ENCODE results near the gene OPCML. TPM values are rescaled to one million over a fixed set of nuclear protein-coding genes. Genes with fewer than 3 reads are reported as not detected.

The OPCML gene
- total RNA-seq: not detected

DNA sequence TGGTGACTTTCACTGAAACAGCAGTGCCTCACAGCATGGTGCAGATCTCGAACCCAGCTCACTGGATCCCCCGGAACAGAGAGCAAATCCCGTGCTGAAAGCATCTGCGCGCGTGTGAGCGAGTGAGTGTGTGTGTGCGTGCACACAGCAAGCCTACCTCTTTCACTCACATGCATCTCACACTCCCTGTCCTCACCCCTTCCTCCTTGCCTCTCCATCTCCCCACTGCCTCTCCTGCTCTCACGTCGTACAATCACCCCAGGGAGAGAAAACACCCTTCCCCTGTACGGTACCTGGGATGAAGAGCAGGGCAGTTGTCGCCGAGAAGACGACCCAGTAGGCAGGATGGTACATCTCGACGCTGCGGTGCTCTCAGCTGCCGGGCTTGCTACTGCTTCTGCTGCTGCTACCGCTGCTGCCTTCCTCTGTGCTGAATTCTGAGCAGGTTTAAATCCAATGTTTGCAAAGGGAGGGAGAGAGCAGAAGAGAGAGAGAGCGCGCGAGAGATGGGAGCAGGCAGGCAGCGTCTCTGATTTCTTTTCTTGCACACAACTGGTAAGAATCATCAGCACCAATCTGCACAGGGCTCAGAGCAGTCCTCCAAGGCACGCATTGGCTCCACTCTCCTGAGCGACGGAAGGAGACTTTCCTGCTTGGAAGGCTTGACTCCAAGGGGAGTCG, at the start of gene OPCML:
Gene OPCML (minus strand): TSS at position 531 of the 681 bp plus-strand sequence.
- Mint-ChIP-seq H3K27me3 (ENCODE audit: low read depth) (peaks cover 47% of the 10 kb centered on the region), H3K36me3 (ENCODE audit: low read depth) (no peaks in the 10 kb centered on the region), H3K9me3 (ENCODE audit: insufficient read depth) (no peaks in the 10 kb centered on the region), H3K4me1 (ENCODE audit: low read depth) (no peaks in the 10 kb centered on the region), H3K27ac (no peak within 1 kb of the TSS), H3K4me3 (no peak within 1 kb of the TSS)
- POLR2A ChIA-PET: no interaction called here
- CTCF ChIA-PET: no interaction called here
- ATAC-seq (no peak), DNase-seq (no peak)

DNA sequence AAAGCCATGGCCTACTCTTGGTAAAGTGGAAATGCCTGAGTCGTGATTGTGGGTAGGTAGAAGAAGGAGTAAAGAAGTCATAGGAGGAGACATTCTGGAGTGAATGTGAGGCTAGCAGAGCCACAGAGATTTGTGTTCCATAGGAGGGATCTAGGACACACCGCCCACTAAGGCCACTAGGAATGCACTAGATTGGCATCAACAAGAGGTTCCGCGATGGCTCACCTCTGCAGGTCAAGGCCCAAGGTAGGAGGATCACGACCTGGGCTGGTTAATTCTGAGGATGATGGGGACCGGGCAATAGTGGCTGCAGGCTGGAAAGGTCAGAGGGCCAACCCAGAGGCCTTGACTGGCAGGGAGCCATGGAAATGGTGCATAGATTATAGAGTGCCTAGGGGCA, 48.8 kb upstream of the OPCML start:
- Mint-ChIP-seq H3K9me3 (ENCODE audit: insufficient read depth) (peaks cover 4% of the 10 kb centered on the region), H3K27ac (no peak overlapping the region), H3K36me3 (ENCODE audit: low read depth) (no peaks in the 10 kb centered on the region), H3K27me3 (ENCODE audit: low read depth) (no peaks in the 10 kb centered on the region), H3K4me1 (ENCODE audit: low read depth) (no peaks in the 10 kb centered on the region), H3K4me3 (no peak overlapping the region)
- CTCF ChIA-PET: no interaction called here
- no peak for ATAC-seq
- no peak for DNase-seq
- POLR2A ChIA-PET: no interaction called here

DNA sequence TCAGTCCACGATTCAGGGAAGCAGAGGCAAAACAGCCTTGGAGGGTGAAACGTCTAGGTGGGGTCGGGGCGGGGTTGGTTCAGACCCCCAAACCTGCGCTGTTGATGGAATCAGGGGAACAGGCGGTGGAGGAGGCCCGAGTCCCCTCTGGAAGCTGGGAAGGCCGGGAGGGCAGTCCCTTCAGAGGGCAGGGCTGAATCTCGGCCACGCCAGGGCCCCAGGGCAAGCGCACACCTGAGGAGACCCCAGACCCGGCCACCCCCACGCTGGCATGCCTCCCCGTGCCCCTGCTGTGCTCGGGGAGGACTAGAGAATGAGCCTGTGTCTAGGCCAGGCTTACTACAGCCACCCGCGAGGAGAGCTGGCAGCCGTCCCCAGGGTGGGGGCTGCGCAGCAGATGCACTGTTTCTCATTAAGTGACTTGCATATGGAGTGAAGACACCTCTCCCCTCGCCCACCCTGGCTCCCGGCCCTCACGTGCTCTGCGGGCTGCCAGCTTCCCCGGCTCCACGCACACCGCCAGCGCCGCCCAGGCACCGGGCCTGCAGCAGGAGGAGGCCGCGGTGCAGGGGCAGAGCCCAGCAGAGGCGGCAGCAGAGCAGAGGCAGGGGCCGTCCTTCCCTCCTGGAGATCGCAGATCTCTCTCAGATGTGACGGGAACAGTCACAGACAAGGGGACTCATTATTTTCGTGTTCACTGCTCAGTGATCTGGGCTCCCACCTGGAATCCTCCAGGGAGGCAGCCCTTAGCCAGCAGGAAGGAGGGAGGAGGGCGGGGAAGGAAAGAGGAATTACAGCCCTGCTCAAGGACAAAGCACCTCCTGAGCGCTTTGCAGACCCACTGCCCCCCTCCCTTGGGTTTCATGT, 47.1 kb upstream of the OPCML start:
- ATAC-seq: no peak
- POLR2A ChIA-PET: no interaction called here
- peaks cover 4% of the 10 kb centered on the region for H3K9me3 Mint-ChIP-seq (ENCODE audit: insufficient read depth)

DNA sequence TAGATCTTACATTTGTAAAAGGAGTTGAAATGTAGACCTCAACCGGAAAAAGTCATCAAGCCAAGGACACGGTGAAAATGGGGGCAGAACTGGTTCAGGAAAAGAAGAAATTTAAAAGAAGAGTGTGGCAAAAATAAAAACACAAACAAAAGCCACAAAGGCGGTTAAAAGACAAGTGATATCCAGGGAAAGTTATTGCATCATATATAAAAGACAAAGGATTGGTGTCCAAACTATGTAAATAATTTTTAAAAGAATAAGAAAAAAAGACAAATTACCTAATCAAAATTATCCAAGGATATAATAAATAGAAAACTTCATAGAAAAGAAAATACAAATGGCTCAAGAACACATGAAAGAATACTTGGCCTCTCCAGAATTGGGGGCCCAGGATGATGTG, 45.1 kb upstream of the OPCML start:
- DNase-seq: no peak
- Mint-ChIP-seq H3K27ac (no peak overlapping the region), H3K9me3 (ENCODE audit: insufficient read depth) (peaks cover 4% of the 10 kb centered on the region), H3K36me3 (ENCODE audit: low read depth) (no peaks in the 10 kb centered on the region), H3K4me1 (ENCODE audit: low read depth) (no peaks in the 10 kb centered on the region), H3K4me3 (no peak overlapping the region), H3K27me3 (ENCODE audit: low read depth) (no peaks in the 10 kb centered on the region)
- POLR2A ChIA-PET: no interaction called here
- CTCF ChIA-PET: no interaction called here
- no peak for ATAC-seq

More for the DNA sequence above, 47.1 kb upstream of the OPCML start:
- Mint-ChIP-seq H3K36me3 (ENCODE audit: low read depth) (no peaks in the 10 kb centered on the region), H3K27me3 (ENCODE audit: low read depth) (no peaks in the 10 kb centered on the region), H3K4me3 (no peak overlapping the region), H3K4me1 (ENCODE audit: low read depth) (no peaks in the 10 kb centered on the region), H3K27ac (no peak overlapping the region)
- CTCF ChIA-PET: no interaction called here
- DNase-seq: no peak

DNA sequence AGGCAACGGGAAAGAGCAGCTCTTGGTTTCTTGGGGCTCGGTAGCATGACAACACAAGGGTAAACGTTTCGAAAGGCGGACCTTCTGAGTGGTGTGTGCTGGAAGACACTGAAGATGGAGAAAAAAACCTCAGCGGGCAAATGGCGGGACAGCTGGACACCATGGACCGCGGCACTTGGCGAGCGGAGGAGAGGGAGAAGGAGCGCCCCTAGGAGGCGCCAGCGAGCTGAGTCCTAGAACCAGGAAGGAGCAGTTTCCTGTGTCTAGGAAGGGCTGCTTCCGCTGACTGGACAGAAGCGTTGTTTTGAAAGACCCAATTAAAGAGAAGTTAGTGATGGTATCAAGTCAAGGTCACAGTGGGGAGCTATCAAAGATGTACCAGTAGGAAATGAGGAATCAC, 44.0 kb upstream of the OPCML start:
- peaks cover 4% of the 10 kb centered on the region for H3K9me3 Mint-ChIP-seq (ENCODE audit: insufficient read depth)
- ChIA-PET CTCF (no interaction called here), POLR2A (no interaction called here)
- no peak overlapping the region for H3K4me3 Mint-ChIP-seq
- H3K4me1 Mint-ChIP-seq (ENCODE audit: low read depth): no peaks in the 10 kb centered on the region
- no peak for DNase-seq
- H3K27me3 Mint-ChIP-seq (ENCODE audit: low read depth): no peaks in the 10 kb centered on the region
- no peak overlapping the region for H3K27ac Mint-ChIP-seq
- H3K36me3 Mint-ChIP-seq (ENCODE audit: low read depth): no peaks in the 10 kb centered on the region
- no peak for ATAC-seq

DNA sequence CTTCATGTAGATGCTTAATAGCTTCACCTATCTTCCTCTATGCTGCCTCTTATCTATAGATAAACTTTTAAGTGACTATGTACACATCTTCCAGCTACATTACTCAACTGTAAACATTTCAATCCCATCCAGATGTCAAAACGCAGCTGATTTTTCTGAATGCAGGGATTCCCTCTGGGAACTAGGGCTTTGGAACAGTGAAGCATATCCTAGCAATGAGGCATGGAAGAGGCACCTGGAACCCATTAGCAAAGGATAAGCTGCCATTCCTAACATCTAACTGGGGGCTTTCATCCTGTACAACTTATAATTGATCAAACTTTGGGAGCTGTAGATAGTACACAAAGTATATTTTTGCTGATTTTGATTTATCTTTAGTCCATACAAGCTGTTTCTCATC, 40.8 kb upstream of the OPCML start:
- Mint-ChIP-seq H3K4me3 (no peak overlapping the region), H3K9me3 (ENCODE audit: insufficient read depth) (peaks cover 4% of the 10 kb centered on the region), H3K4me1 (ENCODE audit: low read depth) (no peaks in the 10 kb centered on the region), H3K27ac (no peak overlapping the region), H3K27me3 (ENCODE audit: low read depth) (no peaks in the 10 kb centered on the region), H3K36me3 (ENCODE audit: low read depth) (no peaks in the 10 kb centered on the region)
- ATAC-seq (no peak), DNase-seq (no peak)
- ChIA-PET CTCF (no interaction called here), POLR2A (no interaction called here)

DNA sequence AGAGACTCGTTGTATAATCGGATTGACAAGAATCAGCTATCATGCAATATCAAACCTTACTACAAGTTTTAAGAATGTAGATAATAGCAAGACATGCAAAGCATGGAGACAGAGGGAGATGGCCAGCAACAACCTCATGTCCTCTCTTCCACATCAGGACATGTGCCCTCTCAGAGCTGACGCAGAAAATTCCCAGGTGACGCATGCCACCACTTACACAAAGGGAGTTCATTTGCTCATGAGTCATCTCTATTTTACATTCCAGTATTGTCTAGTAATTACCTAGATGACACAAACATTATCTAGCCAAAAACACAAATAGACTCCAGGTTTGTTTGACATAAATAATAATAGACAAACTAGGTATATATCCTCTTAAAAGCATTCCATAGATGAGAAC, 38.1 kb upstream of the OPCML start:
- peaks cover 3% of the 10 kb centered on the region for H3K27me3 Mint-ChIP-seq (ENCODE audit: low read depth)
- no peak overlapping the region for H3K4me3 Mint-ChIP-seq
- ChIA-PET POLR2A (no interaction called here), CTCF (no interaction called here)
- ATAC-seq: no peak
- H3K9me3 Mint-ChIP-seq (ENCODE audit: insufficient read depth): no peaks in the 10 kb centered on the region
- DNase-seq: no peak
- no peaks in the 10 kb centered on the region for H3K4me1 Mint-ChIP-seq (ENCODE audit: low read depth)
- no peaks in the 10 kb centered on the region for H3K36me3 Mint-ChIP-seq (ENCODE audit: low read depth)
- H3K27ac Mint-ChIP-seq: no peak overlapping the region

DNA sequence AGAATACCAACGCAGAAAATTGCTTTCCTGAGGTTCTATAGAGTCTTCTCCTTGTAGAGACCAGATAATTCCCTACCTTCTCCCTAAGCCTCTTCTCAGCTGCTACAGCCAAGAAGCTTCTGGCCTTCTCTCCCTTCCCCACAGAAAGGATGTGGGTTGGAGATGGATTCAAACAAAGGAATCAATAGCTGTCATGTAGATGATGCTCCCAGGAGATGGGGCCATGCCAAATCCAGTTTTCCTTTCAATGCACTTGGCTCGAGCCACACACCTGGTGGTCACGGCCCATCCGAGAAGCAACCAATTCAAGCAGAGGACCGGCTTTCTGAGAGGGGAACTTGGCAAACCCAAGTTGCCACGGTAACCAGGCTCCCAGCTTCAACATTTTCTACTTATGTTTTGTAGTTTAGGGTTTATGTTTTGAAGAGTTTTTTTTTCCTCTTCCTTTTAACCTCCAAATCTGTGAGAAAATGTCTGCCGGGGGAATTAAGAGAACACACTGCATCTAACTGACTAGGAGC, 31.3 kb upstream of the OPCML start:
- Mint-ChIP-seq H3K4me1 (ENCODE audit: low read depth) (no peaks in the 10 kb centered on the region), H3K36me3 (ENCODE audit: low read depth) (no peaks in the 10 kb centered on the region), H3K9me3 (ENCODE audit: insufficient read depth) (no peaks in the 10 kb centered on the region), H3K27ac (no peak overlapping the region), H3K4me3 (no peak overlapping the region), H3K27me3 (ENCODE audit: low read depth) (peaks cover 3% of the 10 kb centered on the region)
- no peak for DNase-seq
- ChIA-PET CTCF (no interaction called here), POLR2A (no interaction called here)
- no peak for ATAC-seq

DNA sequence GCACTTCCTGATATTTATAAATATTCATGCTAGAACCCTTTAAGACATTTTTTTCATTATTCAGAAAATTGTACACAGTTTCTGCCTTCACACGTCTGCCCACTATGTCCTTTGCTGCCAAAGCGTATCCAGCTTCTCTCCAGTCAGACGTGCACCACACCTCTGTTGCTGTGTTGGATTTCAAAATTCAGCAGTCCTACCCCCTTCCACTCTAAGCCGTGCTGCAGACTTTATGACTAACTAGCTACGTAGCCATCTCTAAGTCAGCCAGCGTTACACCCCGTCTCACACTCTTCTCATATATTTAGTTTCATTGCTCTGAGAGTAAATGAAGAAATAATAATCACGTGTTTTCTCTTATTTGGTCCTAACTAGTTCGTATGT, 28.2 kb upstream of the OPCML start:
- H3K27me3 Mint-ChIP-seq (ENCODE audit: low read depth): no peaks in the 10 kb centered on the region
- H3K36me3 Mint-ChIP-seq (ENCODE audit: low read depth): no peaks in the 10 kb centered on the region
- no peak overlapping the region for H3K27ac Mint-ChIP-seq
- H3K4me1 Mint-ChIP-seq (ENCODE audit: low read depth): no peaks in the 10 kb centered on the region
- ATAC-seq (no peak), DNase-seq (no peak)
- H3K9me3 Mint-ChIP-seq (ENCODE audit: insufficient read depth): no peaks in the 10 kb centered on the region
- H3K4me3 Mint-ChIP-seq: no peak overlapping the region
- ChIA-PET POLR2A (no interaction called here), CTCF (no interaction called here)

DNA sequence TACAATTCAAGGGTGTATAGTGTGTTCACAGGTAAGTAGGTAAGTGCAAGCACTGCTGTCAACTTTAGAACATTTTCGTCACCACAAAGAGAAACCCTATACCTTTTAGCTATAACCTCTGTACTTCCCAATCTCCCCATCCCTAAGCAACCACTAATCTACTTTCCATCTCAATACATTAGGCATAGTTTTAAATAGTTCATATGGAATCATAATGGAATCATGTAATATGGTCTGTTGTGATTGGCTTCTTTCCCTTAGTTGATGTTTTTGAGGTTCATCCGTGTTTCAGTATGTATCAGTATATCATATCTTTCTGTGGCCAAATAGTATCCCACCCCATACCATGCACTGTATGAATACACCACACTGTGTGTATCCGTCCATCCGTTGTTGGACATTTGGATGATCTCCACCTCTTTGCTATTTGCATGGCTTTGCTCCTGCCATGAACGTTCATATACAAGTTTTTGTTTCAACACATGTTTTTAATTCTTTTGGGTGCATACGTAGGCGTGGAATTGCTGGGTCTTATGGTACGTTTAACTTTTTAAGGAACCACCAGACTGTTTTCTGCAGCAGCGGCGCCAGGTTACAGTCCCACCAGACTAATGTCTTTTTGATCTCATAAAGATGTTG, 27.7 kb upstream of the OPCML start:
- POLR2A ChIA-PET: no interaction called here

DNA sequence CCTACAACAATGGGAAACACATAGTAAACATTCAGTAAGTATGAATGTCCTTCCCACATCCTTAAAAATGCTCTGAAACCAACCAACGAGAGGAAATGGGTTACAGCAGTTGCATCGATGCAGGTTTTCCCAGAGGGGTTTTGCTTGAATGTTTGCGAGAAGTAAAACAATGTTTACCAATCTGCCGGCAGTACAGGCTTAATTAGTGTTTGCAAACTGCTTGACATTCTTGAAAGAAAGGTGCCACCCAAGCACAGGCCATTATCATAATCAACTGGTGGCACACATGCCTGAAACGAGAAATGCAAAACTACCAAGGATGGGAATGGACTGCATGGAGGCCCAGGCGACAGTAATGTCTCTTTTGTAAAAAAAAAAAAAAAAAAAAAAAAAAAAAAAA, 27.1 kb upstream of the OPCML start:
- H3K9me3 Mint-ChIP-seq (ENCODE audit: insufficient read depth): no peaks in the 10 kb centered on the region
- CTCF ChIA-PET: no interaction called here

More for the DNA sequence above, 27.7 kb upstream of the OPCML start:
- no peak for ATAC-seq
- no peaks in the 10 kb centered on the region for H3K36me3 Mint-ChIP-seq (ENCODE audit: low read depth)
- DNase-seq: no peak
- CTCF ChIA-PET: no interaction called here
- H3K27me3 Mint-ChIP-seq (ENCODE audit: low read depth): no peaks in the 10 kb centered on the region
- H3K9me3 Mint-ChIP-seq (ENCODE audit: insufficient read depth): no peaks in the 10 kb centered on the region
- no peaks in the 10 kb centered on the region for H3K4me1 Mint-ChIP-seq (ENCODE audit: low read depth)
- H3K4me3 Mint-ChIP-seq: no peak overlapping the region
- no peak overlapping the region for H3K27ac Mint-ChIP-seq

DNA sequence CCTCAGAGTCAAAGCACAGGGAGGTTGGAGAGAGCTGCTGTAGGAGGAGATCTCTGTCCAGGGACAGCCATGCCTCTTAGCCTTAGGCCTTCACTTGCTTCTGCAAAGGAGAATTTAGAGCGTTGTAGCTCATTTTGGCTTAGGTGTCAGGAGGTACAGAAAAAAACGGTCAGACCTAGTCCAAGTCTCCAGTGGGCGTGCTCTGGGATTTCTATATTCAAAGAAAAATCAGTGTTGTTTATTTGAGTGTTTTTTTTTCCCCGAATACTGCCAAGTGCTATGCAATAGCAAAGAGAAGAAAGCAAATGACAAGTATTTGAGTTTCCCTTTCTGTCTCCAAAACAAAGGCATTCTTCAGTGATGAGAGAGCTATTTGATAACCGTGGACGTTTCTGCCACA, 22.7 kb upstream of the OPCML start:
- no peaks in the 10 kb centered on the region for H3K4me1 Mint-ChIP-seq (ENCODE audit: low read depth)
- no peak overlapping the region for H3K4me3 Mint-ChIP-seq
- ATAC-seq: no peak
- no peak for DNase-seq
- no peaks in the 10 kb centered on the region for H3K36me3 Mint-ChIP-seq (ENCODE audit: low read depth)
- no peaks in the 10 kb centered on the region for H3K9me3 Mint-ChIP-seq (ENCODE audit: insufficient read depth)
- no peaks in the 10 kb centered on the region for H3K27me3 Mint-ChIP-seq (ENCODE audit: low read depth)
- CTCF ChIA-PET: no interaction called here
- POLR2A ChIA-PET: no interaction called here
- H3K27ac Mint-ChIP-seq: no peak overlapping the region

More for the DNA sequence above, 27.1 kb upstream of the OPCML start:
- Mint-ChIP-seq H3K4me1 (ENCODE audit: low read depth) (no peaks in the 10 kb centered on the region), H3K36me3 (ENCODE audit: low read depth) (no peaks in the 10 kb centered on the region), H3K27me3 (ENCODE audit: low read depth) (no peaks in the 10 kb centered on the region), H3K4me3 (no peak overlapping the region), H3K27ac (no peak overlapping the region)
- DNase-seq (no peak), ATAC-seq (no peak)
- POLR2A ChIA-PET: no interaction called here

All from activated CD8-positive, alpha-beta T cell treated with anti-CD3 and anti-CD28 coated beads, Interleukin-2, amount 10 ng/mL, durations not matched to agents 7 days and 5 days (primary cell).